Measurements from ENCODE around the gene ENO1. TPM values are rescaled to one million over a fixed set of nuclear protein-coding genes. Genes with fewer than 3 reads are reported as not detected.

Gene ENO1
- total and polyA plus RNA-seq, 2 experiments from 2014 or later, result 659 to 868 TPM

GRCh38 chr1:8913457-8913856, 35.0 kb upstream of the ENO1 start:
- no peak overlapping the region for H3K4me3 ChIP-seq
- H3K27ac ChIP-seq, result peak overlapping the region; percentile 60
- H4K20me1 ChIP-seq (ENCODE audit: insufficient read depth, poor library complexity, severe bottlenecking), result no peaks in the 10 kb centered on the region
- peak; percentile 55 for DNase-seq (ENCODE audit: low spot score)
- H3K9me3 ChIP-seq (ENCODE audit: low read depth), result no peaks in the 10 kb centered on the region
- H3K9me2 ChIP-seq (replicated peaks; ENCODE audit: insufficient read depth), result no peaks in the 10 kb centered on the region
- no peak overlapping the region for H2AFZ ChIP-seq
- H3K27me3 ChIP-seq, result no peaks in the 10 kb centered on the region
- no peaks in the 10 kb centered on the region for H3K79me2 ChIP-seq
- WGBS (ENCODE audit: low lambda C conversion rate, missing lambda C conversion rate), result 61% methylated on average over 9 of the region's 9 CpGs
- H3K36me3 ChIP-seq (replicated peaks; ENCODE audit: insufficient read depth, low read depth), result no peaks in the 10 kb centered on the region
- TF ChIP-seq CTCF (IDR thresholded peaks at IDR 0.05; ENCODE audit: poor library complexity), result no peak
- no peak for TF ChIP-seq EZH2phosphoT487 (IDR thresholded peaks at IDR 0.05; ENCODE audit: low read depth, severe bottlenecking, unreplicated experiment)
- TF ChIP-seq EZH2 (IDR thresholded peaks at IDR 0.05; ENCODE audit: borderline replicate concordance), result no peak
- H3K4me2 ChIP-seq, result no peak overlapping the region
- H3K4me1 ChIP-seq (ENCODE audit: insufficient read depth), result peaks cover 4% of the 10 kb centered on the region

- TF ChIP-seq EZH2 (IDR thresholded peaks at IDR 0.05; ENCODE audit: borderline replicate concordance), result no peak
- no peak for TF ChIP-seq CTCF (IDR thresholded peaks at IDR 0.05; ENCODE audit: poor library complexity)
- TF ChIP-seq EZH2phosphoT487 (IDR thresholded peaks at IDR 0.05; ENCODE audit: low read depth, severe bottlenecking, unreplicated experiment), result no peak
- Histone ChIP-seq H3K79me2 (no peaks in the 10 kb centered on the region), H3K36me3 (replicated peaks; ENCODE audit: insufficient read depth, low read depth) (no peaks in the 10 kb centered on the region), H3K27me3 (no peaks in the 10 kb centered on the region), H4K20me1 (ENCODE audit: insufficient read depth, poor library complexity, severe bottlenecking) (no peaks in the 10 kb centered on the region), H3K4me1 (ENCODE audit: insufficient read depth) (peaks cover 4% of the 10 kb centered on the region), H3K4me2 (no peak overlapping the region), H3K4me3 (no peak overlapping the region), H3K9me3 (ENCODE audit: low read depth) (no peaks in the 10 kb centered on the region), H3K27ac (no peak overlapping the region), H3K9me2 (replicated peaks; ENCODE audit: insufficient read depth) (no peaks in the 10 kb centered on the region), H2AFZ (no peak overlapping the region)
- WGBS (ENCODE audit: low lambda C conversion rate, missing lambda C conversion rate), result 79% methylated on average over 8 of the region's 17 CpGs
- no peak for DNase-seq (ENCODE audit: low spot score)
Measured at GRCh38 chr1:8911416-8912309, 33.2 kb upstream of the ENO1 start.

GRCh38 chr1:8910914-8911313, 32.4 kb upstream of the ENO1 start:
- Histone ChIP-seq H3K4me2 (no peak overlapping the region), H3K9me3 (ENCODE audit: low read depth) (no peaks in the 10 kb centered on the region), H3K27ac (no peak overlapping the region), H3K4me3 (no peak overlapping the region), H3K9me2 (replicated peaks; ENCODE audit: insufficient read depth) (no peaks in the 10 kb centered on the region), H4K20me1 (ENCODE audit: insufficient read depth, poor library complexity, severe bottlenecking) (no peaks in the 10 kb centered on the region), H3K79me2 (no peaks in the 10 kb centered on the region), H3K27me3 (no peaks in the 10 kb centered on the region), H3K36me3 (replicated peaks; ENCODE audit: insufficient read depth, low read depth) (no peaks in the 10 kb centered on the region), H3K4me1 (ENCODE audit: insufficient read depth) (peaks cover 4% of the 10 kb centered on the region), H2AFZ (no peak overlapping the region)
- no peak for DNase-seq (ENCODE audit: low spot score)
- 76% methylated on average over 6 of the region's 6 CpGs for WGBS (ENCODE audit: low lambda C conversion rate, missing lambda C conversion rate)
- TF ChIP-seq EZH2phosphoT487 (IDR thresholded peaks at IDR 0.05; ENCODE audit: low read depth, severe bottlenecking, unreplicated experiment) (no peak), EZH2 (IDR thresholded peaks at IDR 0.05; ENCODE audit: borderline replicate concordance) (no peak), CTCF (IDR thresholded peaks at IDR 0.05; ENCODE audit: poor library complexity) (no peak)

Measured in hepatocyte (in vitro differentiated cells).